SK-N-SH treated with all-trans-retinoic acid at 6 μM for 48 hours (cell line): ENCODE measurements around the gene TUBGCP3.

ENCODE experiments used
- ATAC-seq: fragments of 200-7000 bp; cut with Tn5 transposase; 3 replicates; pipeline ENCODE4 v1.9.1; 2020; ENCODE audit warnings: mild to moderate bottlenecking, moderate library complexity
- BACH2 ChIP-seq: fragments of 250-450 bp; sonication (Bioruptor Pico); IDR thresholded peaks from 2 replicates; pipeline ENCODE4 v1.9.0; 2021; ENCODE audit warnings: mild to moderate bottlenecking, borderline replicate concordance
- CREB5 ChIP-seq: fragments of 250-450 bp; sonication (Bioruptor Pico); IDR thresholded peaks from 2 replicates; pipeline ENCODE4 v1.5.1; 2020; ENCODE audit warnings: low read depth, mild to moderate bottlenecking, moderate library complexity
- CSDC2 ChIP-seq: fragments of 250-450 bp; sonication (Bioruptor Pico); IDR thresholded peaks from 2 replicates; pipeline ENCODE4 v1.5.0; 2020; ENCODE audit warnings: mild to moderate bottlenecking, moderate library complexity
- ESRRG ChIP-seq: fragments of 250-450 bp; sonication (Bioruptor Pico); IDR thresholded peaks from 2 replicates; pipeline ENCODE4 v1.6.1; 2021; ENCODE audit warnings: mild to moderate bottlenecking
- GLIS3 ChIP-seq: fragments of 250-450 bp; sonication (Bioruptor Pico); IDR thresholded peaks from 2 replicates; pipeline ENCODE4 v1.5.0; 2020; ENCODE audit warnings: mild to moderate bottlenecking, moderate library complexity
- ISL1 ChIP-seq: fragments of 250-450 bp; sonication (Bioruptor Pico); IDR thresholded peaks from 2 replicates; pipeline ENCODE4 v2.1.2; 2022; ENCODE audit warnings: mild to moderate bottlenecking, moderate library complexity
- PPARA ChIP-seq: fragments of 250-450 bp; sonication (Bioruptor Pico); IDR thresholded peaks from 2 replicates; pipeline ENCODE4 v1.5.0; 2020; ENCODE audit warnings: mild to moderate bottlenecking, borderline replicate concordance
- SNAI2 ChIP-seq: fragments of 250-450 bp; sonication (Bioruptor Pico); IDR thresholded peaks from 2 replicates; pipeline ENCODE4 v1.5.0; 2020; ENCODE audit warnings: mild to moderate bottlenecking, moderate library complexity
- TOX ChIP-seq: fragments of 250-450 bp; sonication (Bioruptor Pico); IDR thresholded peaks from 2 replicates; pipeline ENCODE4 v1.8.0; 2021; ENCODE audit warnings: mild to moderate bottlenecking, moderate library complexity, borderline replicate concordance
- TSHZ2 ChIP-seq: fragments of 250-450 bp; sonication (Bioruptor Pico); IDR thresholded peaks from 2 replicates; pipeline ENCODE4 v1.5.0; 2020; ENCODE audit warnings: mild to moderate bottlenecking, moderate library complexity
- ZFP3 ChIP-seq: fragments of 250-450 bp; sonication (Bioruptor Pico); IDR thresholded peaks from 2 replicates; pipeline ENCODE4 v1.5.0; 2020; ENCODE audit warnings: mild to moderate bottlenecking, moderate library complexity
- ZFP30 ChIP-seq: fragments of 450-650 bp; formaldehyde crosslinking; IDR thresholded peaks from 2 replicates; pipeline ENCODE4 v1.5.0; 2022; ENCODE audit warnings: mild to moderate bottlenecking, moderate library complexity
- ZNF70 ChIP-seq: fragments of 450-650 bp; formaldehyde crosslinking; IDR thresholded peaks from 2 replicates; pipeline ENCODE4 v1.5.0; 2020; ENCODE audit warnings: mild to moderate bottlenecking, moderate library complexity
- TF ChIP-seq, protein P1 (sequence below): fragments of 250-450 bp; sonication (Bioruptor Pico); IDR thresholded peaks from 2 replicates; pipeline ENCODE4 v1.5.1; 2021; ENCODE audit warnings: mild to moderate bottlenecking, moderate library complexity
- TF ChIP-seq, protein P2 (sequence below): fragments of 250-450 bp; sonication (Bioruptor Pico); IDR thresholded peaks from 2 replicates; pipeline ENCODE4 v1.8.0; 2020; ENCODE audit warnings: mild to moderate bottlenecking, moderate library complexity, borderline replicate concordance
- TF ChIP-seq, protein P3 (sequence below): fragments of 250-450 bp; sonication (Bioruptor Pico); IDR thresholded peaks from 2 replicates; pipeline ENCODE4 v1.8.0; 2021; ENCODE audit warnings: low read depth, mild to moderate bottlenecking, moderate library complexity, borderline replicate concordance

TUBGCP3 gene

GRCh38 chr13:112603641-112604225, 15.8 kb upstream of the TUBGCP3 start:
- TF ChIP-seq, protein P1, sequence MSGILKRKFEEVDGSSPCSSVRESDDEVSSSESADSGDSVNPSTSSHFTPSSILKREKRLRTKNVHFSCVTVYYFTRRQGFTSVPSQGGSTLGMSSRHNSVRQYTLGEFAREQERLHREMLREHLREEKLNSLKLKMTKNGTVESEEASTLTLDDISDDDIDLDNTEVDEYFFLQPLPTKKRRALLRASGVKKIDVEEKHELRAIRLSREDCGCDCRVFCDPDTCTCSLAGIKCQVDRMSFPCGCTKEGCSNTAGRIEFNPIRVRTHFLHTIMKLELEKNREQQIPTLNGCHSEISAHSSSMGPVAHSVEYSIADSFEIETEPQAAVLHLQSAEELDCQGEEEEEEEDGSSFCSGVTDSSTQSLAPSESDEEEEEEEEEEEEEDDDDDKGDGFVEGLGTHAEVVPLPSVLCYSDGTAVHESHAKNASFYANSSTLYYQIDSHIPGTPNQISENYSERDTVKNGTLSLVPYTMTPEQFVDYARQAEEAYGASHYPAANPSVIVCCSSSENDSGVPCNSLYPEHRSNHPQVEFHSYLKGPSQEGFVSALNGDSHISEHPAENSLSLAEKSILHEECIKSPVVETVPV (CRISPR knock-in tag) = no peak
- TF ChIP-seq ISL1 (CRISPR knock-in tag) (no peak), TOX (CRISPR knock-in tag) (no peak), BACH2 (CRISPR knock-in tag) (no peak), TSHZ2 (no peak), CSDC2 (CRISPR knock-in tag) (no peak), CREB5 (CRISPR knock-in tag) (no peak), SNAI2 (CRISPR knock-in tag) (no peak)
- TF ChIP-seq, protein P2, sequence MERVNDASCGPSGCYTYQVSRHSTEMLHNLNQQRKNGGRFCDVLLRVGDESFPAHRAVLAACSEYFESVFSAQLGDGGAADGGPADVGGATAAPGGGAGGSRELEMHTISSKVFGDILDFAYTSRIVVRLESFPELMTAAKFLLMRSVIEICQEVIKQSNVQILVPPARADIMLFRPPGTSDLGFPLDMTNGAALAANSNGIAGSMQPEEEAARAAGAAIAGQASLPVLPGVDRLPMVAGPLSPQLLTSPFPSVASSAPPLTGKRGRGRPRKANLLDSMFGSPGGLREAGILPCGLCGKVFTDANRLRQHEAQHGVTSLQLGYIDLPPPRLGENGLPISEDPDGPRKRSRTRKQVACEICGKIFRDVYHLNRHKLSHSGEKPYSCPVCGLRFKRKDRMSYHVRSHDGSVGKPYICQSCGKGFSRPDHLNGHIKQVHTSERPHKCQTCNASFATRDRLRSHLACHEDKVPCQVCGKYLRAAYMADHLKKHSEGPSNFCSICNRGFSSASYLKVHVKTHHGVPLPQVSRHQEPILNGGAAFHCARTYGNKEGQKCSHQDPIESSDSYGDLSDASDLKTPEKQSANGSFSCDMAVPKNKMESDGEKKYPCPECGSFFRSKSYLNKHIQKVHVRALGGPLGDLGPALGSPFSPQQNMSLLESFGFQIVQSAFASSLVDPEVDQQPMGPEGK = no peak
- TF ChIP-seq, protein P3, sequence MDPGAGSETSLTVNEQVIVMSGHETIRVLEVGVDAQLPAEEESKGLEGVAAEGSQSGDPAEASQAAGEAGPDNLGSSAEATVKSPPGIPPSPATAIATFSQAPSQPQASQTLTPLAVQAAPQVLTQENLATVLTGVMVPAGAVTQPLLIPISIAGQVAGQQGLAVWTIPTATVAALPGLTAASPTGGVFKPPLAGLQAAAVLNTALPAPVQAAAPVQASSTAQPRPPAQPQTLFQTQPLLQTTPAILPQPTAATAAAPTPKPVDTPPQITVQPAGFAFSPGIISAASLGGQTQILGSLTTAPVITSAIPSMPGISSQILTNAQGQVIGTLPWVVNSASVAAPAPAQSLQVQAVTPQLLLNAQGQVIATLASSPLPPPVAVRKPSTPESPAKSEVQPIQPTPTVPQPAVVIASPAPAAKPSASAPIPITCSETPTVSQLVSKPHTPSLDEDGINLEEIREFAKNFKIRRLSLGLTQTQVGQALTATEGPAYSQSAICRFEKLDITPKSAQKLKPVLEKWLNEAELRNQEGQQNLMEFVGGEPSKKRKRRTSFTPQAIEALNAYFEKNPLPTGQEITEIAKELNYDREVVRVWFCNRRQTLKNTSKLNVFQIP (CRISPR knock-in tag) = no peak
- TF ChIP-seq, all 23 proteins: peak for 0
- ATAC-seq = no peak

- TF ChIP-seq ZNF70 (CRISPR knock-in tag) (no peak), ESRRG (CRISPR knock-in tag) (no peak), ZFP3 (CRISPR knock-in tag) (no peak), ZFP30 (no peak), TSHZ2 (no peak), PPARA (no peak), GLIS3 (CRISPR knock-in tag) (no peak), SNAI2 (CRISPR knock-in tag) (no peak)
- TF ChIP-seq, protein P2 = no peak
- no peak for ATAC-seq
Measured at GRCh38 chr13:112602189-112602588, 14.2 kb upstream of the TUBGCP3 start.
